ENCODE results near the gene AKNAD1.

DNA sequence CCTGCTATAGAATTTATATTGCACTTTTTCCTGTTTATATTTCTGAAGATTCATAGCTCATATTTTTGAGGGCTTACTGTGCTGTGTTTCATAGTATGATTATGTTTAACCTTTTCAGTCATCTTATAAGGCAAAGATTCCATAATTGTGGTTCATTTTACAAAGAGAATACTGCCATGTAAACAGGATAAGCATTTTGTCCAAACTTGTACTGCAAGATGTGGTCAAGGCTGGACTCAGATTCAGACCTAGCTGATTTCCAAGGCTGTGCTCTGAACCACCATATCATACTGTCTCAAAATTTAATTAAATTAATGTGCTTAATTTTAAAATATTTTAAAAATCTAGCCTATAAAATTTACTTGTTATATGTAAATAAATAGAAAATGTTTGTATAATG lies 79.1 kb downstream of the AKNAD1 start:
- TF ChIP-seq, protein P1, sequence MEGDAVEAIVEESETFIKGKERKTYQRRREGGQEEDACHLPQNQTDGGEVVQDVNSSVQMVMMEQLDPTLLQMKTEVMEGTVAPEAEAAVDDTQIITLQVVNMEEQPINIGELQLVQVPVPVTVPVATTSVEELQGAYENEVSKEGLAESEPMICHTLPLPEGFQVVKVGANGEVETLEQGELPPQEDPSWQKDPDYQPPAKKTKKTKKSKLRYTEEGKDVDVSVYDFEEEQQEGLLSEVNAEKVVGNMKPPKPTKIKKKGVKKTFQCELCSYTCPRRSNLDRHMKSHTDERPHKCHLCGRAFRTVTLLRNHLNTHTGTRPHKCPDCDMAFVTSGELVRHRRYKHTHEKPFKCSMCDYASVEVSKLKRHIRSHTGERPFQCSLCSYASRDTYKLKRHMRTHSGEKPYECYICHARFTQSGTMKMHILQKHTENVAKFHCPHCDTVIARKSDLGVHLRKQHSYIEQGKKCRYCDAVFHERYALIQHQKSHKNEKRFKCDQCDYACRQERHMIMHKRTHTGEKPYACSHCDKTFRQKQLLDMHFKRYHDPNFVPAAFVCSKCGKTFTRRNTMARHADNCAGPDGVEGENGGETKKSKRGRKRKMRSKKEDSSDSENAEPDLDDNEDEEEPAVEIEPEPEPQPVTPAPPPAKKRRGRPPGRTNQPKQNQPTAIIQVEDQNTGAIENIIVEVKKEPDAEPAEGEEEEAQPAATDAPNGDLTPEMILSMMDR (conservative IDR thresholded peaks at IDR 0.05; ENCODE audit: low read length), result no peak
- TF ChIP-seq EZH2phosphoT487 (IDR thresholded peaks at IDR 0.05; ENCODE audit: borderline replicate concordance), result no peak
